NB4 (cell line): ENCODE measurements around the gene FNTB.

Experiments
- DNase-seq: peaks from one replicate; pipeline ENCODE4 v3.0.0; 2010; ENCODE audit warnings: low read depth
- H3K4me3 ChIP-seq: one replicate; pipeline ENCODE4 v1.5.1; 2011; ENCODE audit warnings: mild to moderate bottlenecking, low read depth, low read length, moderate library complexity
- MYC ChIP-seq: IDR thresholded peaks from 2 replicates; pipeline ENCODE4 v1.6.1; 2011; ENCODE audit warnings: low read depth, low read length
- POLR2A ChIP-seq: IDR thresholded peaks from 2 replicates; pipeline ENCODE4 v1.6.1; 2011; ENCODE audit warnings: mild to moderate bottlenecking; ENCODE audit not compliant: insufficient read length; ENCODE audit errors: extremely low read depth
- TF ChIP-seq, protein P1 (sequence below): IDR thresholded peaks from 2 replicates; pipeline ENCODE4 v1.6.1; 2011; ENCODE audit warnings: low read depth, low read length
- TF ChIP-seq, protein P2 (sequence below): IDR thresholded peaks from one replicate; pipeline ENCODE4 v1.5.1; 2012; ENCODE audit warnings: low read depth, low read length

Gene FNTB

DNA sequence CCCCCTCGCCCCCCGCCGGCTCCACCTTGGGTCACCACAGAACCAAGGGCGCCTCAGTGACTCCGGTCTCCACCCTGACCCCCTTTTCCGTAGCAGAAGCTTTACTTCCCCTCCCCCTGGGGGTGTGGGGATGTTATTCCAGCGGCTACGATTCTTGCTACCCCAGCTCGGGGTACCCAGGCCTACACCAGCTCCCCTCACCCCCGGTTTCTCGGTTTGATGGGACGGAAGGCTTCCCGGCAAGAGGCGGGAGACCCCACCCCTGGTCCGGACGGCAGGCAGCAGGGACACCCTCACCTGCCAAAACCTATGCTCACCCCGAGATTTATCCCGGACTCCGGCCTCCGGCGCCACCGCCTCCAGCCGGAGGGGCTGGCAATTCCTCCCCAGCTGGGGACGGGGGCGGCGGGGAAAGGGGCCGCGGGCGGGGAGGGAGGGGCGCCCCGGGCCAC, 15.2 kb upstream of the FNTB start:
- TF ChIP-seq, protein P1, sequence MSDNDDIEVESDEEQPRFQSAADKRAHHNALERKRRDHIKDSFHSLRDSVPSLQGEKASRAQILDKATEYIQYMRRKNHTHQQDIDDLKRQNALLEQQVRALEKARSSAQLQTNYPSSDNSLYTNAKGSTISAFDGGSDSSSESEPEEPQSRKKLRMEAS: no peak
- TF ChIP-seq, protein P2, sequence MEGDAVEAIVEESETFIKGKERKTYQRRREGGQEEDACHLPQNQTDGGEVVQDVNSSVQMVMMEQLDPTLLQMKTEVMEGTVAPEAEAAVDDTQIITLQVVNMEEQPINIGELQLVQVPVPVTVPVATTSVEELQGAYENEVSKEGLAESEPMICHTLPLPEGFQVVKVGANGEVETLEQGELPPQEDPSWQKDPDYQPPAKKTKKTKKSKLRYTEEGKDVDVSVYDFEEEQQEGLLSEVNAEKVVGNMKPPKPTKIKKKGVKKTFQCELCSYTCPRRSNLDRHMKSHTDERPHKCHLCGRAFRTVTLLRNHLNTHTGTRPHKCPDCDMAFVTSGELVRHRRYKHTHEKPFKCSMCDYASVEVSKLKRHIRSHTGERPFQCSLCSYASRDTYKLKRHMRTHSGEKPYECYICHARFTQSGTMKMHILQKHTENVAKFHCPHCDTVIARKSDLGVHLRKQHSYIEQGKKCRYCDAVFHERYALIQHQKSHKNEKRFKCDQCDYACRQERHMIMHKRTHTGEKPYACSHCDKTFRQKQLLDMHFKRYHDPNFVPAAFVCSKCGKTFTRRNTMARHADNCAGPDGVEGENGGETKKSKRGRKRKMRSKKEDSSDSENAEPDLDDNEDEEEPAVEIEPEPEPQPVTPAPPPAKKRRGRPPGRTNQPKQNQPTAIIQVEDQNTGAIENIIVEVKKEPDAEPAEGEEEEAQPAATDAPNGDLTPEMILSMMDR: no peak
- TF ChIP-seq POLR2A (no peak), MYC (no peak)
- no peak for DNase-seq
- peak overlapping the region; percentile 40 for H3K4me3 ChIP-seq

DNA sequence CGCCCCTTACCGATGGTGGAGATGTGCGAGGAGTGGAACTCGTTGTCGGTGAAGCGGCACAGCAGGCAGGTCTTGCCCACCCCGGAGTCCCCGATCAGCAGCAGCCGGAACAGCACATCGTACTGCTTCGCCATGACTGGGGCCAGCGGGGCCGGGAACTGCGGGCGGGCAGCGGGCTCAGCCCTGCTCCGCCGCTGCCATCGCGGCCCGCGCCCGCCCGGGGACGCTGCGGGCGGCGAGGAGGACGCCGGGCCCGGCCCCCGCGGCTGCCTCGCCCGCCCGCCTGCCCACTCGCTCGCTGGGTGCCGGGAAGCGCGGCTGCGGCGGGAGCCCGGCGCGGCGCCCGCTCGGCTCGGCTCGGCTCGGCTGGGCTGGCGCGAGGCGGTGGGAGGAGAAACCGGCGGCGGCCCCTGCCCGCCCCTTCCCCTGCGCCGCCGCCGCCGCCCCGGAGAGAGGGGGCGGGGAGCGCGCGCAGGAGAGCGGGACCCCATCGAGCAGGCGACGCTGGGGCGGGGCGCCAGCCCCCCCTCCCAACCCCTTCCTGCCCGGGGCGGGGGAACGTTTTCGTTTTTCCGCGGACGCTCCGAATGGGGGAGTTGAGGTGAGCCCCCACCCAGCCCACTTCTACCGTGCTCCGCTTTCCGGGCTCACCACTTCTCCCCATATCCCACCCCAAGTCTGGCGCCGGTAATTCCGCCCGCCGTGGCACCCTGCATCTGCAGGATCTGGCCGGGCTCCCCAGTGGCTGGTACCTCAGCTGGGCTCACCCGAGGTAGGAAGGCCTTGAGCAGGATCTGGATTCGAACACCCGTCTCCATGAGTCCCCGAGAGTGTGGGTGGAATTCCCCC, 14.5 kb upstream of the FNTB start, which contains the start of gene RAB15:
TSS of gene RAB15 (minus strand) at position 394 of the 849 bp plus-strand sequence. CDS start at position 134, 260 bp downstream.
- TF ChIP-seq POLR2A (no peak), MYC (no peak)
- TF ChIP-seq, protein P2: no peak
- TF ChIP-seq, protein P1: no peak
- peak within 1 kb of the TSS; percentile 40 for H3K4me3 ChIP-seq
- DNase-seq: peak; percentile 56

DNA sequence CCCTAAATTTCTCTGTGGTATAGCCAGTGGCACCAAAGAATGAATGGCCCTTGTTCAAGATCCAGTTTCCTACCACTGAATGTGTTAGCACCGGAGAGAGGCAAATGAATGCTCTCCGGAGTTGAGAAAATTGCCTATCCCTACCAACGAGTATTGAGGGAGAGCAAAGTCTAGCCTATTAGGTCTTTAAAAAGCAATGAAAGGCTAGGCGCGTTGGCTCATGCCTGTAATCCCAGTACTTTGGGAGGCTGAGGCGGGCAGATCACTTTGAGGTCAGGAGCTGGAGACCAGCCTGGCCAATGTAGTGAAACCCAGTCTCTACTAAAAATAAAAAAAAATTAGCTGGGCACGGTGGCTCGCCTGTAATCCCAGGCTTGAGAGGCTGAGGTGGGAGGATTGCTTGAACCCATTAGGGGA, 13.7 kb upstream of the FNTB start:
- no peak for DNase-seq
- no peak overlapping the region for H3K4me3 ChIP-seq
- TF ChIP-seq, protein P2: no peak
- TF ChIP-seq, protein P1: no peak

DNA sequence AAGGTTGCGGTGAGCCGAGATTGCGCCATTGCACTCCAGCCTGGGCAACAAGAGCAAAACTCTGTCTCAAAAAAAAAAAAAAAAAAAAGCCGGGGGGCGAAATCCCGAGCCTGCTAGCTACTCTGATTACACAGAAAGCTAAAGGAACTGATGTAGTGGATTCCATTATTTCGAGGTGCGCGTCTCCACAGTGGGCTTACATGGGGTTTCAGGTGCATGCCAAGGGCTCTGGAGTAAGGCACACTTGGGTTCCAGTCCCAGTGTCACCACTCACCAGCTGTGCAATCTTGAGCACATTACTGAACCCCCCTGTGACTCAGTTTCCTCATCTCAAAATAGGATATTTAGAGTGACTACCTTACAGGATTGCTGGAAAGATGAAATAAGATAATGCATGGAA, 12.9 kb upstream of the FNTB start:
- H3K4me3 ChIP-seq: no peak overlapping the region
- TF ChIP-seq, protein P2: no peak
- no peak for TF ChIP-seq MYC
- TF ChIP-seq, protein P1: no peak
- no peak for TF ChIP-seq POLR2A
- DNase-seq: no peak

DNA sequence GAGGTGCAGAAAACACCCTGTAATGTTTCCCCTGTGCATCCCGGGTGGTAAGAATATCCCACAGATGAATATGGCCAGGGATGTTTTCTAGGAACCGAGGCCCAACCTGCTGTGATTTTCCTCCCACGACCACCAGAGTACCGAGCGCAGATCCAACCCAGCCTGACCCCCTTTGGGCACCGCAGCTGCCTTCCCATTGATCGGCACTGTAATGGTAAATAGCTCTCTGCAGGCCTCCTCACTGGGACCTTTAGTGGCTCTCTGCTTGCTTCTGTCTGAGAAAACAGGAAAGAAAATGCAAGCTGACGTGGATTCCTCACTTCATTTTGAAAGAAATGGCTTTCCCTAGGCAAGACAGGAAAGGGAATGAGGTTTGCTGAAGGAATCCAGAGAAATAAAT, 12.1 kb upstream of the FNTB start:
- DNase-seq: no peak
- no peak overlapping the region for H3K4me3 ChIP-seq
- TF ChIP-seq POLR2A (no peak), MYC (no peak)
- TF ChIP-seq, protein P2: no peak
- TF ChIP-seq, protein P1: no peak
